Measurements from ENCODE around the gene DNAJC24. TPM values are rescaled to one million over a fixed set of nuclear protein-coding genes. Genes with fewer than 3 reads are reported as not detected.

DNAJC24 gene
- total RNA-seq, 4 donors from 2014 or later: 9.6 to 17.8 (median 14.3) TPM

GRCh38 chr11:31445621-31446020 is 76.0 kb downstream of the DNAJC24 start:
- 93 to 94% methylated on average over 4 of the region's 4 CpGs for WGBS, 2 donors
- TF ChIP-seq POLR2A (IDR thresholded peaks at IDR 0.05) (no peak), CTCF (IDR thresholded peaks at IDR 0.05) (no peak), EP300 (IDR thresholded peaks at IDR 0.05) (no peak)
- no peaks in the 10 kb centered on the region for H3K27me3 ChIP-seq
- H3K9me3 ChIP-seq: no peaks in the 10 kb centered on the region
- no peak overlapping the region for H3K4me3 ChIP-seq
- H3K27ac ChIP-seq: no peak overlapping the region
- peaks cover 0 to 18% (median 0%) of the 10 kb centered on the region in 3 donors for H3K36me3 ChIP-seq
- no peaks in the 10 kb centered on the region for H3K4me1 ChIP-seq
- DNase-seq (ENCODE audit: low spot score in 2 of 2): no peak

GRCh38 chr11:31449040-31449439 is 79.4 kb downstream of the DNAJC24 start:
- no peak overlapping the region for H3K27ac ChIP-seq
- H3K4me1 ChIP-seq: no peaks in the 10 kb centered on the region
- WGBS, 2 donors: 83 to 88% methylated on average over 2 of the region's 2 CpGs
- H3K9me3 ChIP-seq: no peaks in the 10 kb centered on the region
- H3K27me3 ChIP-seq: no peaks in the 10 kb centered on the region
- H3K4me3 ChIP-seq: no peak overlapping the region
- H3K36me3 ChIP-seq: peaks cover 0 to 35% (median 0%) of the 10 kb centered on the region in 3 donors
- no peak for DNase-seq (ENCODE audit: low spot score in 2 of 2)
- TF ChIP-seq EP300 (IDR thresholded peaks at IDR 0.05): no peak
- no peak for TF ChIP-seq POLR2A (IDR thresholded peaks at IDR 0.05)
- no peak for TF ChIP-seq CTCF (IDR thresholded peaks at IDR 0.05)

GRCh38 chr11:31450841-31451240 is 81.2 kb downstream of the DNAJC24 start:
- WGBS, 2 donors: 92 to 100% methylated on average over 1 of the region's 1 CpG
- no peaks in the 10 kb centered on the region for H3K9me3 ChIP-seq

GRCh38 chr11:31455177-31455576 is 85.5 kb downstream of the DNAJC24 start:
- WGBS, 2 donors: 94% methylated on average over 3 of the region's 3 CpGs
- Histone ChIP-seq H3K4me3 (no peak overlapping the region), H3K4me1 (no peaks in the 10 kb centered on the region), H3K27ac (no peak overlapping the region), H3K36me3 (peaks cover 0 to 24% (median 0%) of the 10 kb centered on the region in 3 donors), H3K27me3 (no peaks in the 10 kb centered on the region), H3K9me3 (no peaks in the 10 kb centered on the region)
- DNase-seq (ENCODE audit: low spot score in 2 of 2): no peak
- no peak for TF ChIP-seq CTCF (IDR thresholded peaks at IDR 0.05)
- TF ChIP-seq EP300 (IDR thresholded peaks at IDR 0.05): no peak
- no peak for TF ChIP-seq POLR2A (IDR thresholded peaks at IDR 0.05)

More at GRCh38 chr11:31450841-31451240, 81.2 kb downstream of the DNAJC24 start:
- Histone ChIP-seq H3K36me3 (peaks cover 0 to 41% (median 0%) of the 10 kb centered on the region in 3 donors), H3K4me1 (no peaks in the 10 kb centered on the region), H3K27me3 (no peaks in the 10 kb centered on the region), H3K27ac (no peak overlapping the region), H3K4me3 (no peak overlapping the region)
- TF ChIP-seq EP300 (IDR thresholded peaks at IDR 0.05) (no peak), POLR2A (IDR thresholded peaks at IDR 0.05) (no peak), CTCF (IDR thresholded peaks at IDR 0.05) (no peak)
- no peak for DNase-seq (ENCODE audit: low spot score in 2 of 2)

- H3K36me3 ChIP-seq: peaks cover 0 to 44% (median 0%) of the 10 kb centered on the region in 3 donors
- H3K27me3 ChIP-seq: no peaks in the 10 kb centered on the region
- H3K27ac ChIP-seq: no peak overlapping the region
- no peak for TF ChIP-seq CTCF (IDR thresholded peaks at IDR 0.05)
- TF ChIP-seq POLR2A (IDR thresholded peaks at IDR 0.05): no peak
- TF ChIP-seq EP300 (IDR thresholded peaks at IDR 0.05): no peak
- H3K4me3 ChIP-seq: no peak overlapping the region
- H3K9me3 ChIP-seq: peaks cover 0 to 35% (median 10%) of the 10 kb centered on the region in 4 donors
- no peak for DNase-seq (ENCODE audit: low spot score in 2 of 2)
- H3K4me1 ChIP-seq: no peaks in the 10 kb centered on the region
- WGBS, 2 donors: 96 to 99% methylated on average over 3 of the region's 3 CpGs
Measured at GRCh38 chr11:31464436-31464835, 94.8 kb downstream of the DNAJC24 start.

Measured in tibial nerve (tissue), 4 donors.